ENCODE results near the gene SERPINA4.

The SERPINA4 gene, protein sequence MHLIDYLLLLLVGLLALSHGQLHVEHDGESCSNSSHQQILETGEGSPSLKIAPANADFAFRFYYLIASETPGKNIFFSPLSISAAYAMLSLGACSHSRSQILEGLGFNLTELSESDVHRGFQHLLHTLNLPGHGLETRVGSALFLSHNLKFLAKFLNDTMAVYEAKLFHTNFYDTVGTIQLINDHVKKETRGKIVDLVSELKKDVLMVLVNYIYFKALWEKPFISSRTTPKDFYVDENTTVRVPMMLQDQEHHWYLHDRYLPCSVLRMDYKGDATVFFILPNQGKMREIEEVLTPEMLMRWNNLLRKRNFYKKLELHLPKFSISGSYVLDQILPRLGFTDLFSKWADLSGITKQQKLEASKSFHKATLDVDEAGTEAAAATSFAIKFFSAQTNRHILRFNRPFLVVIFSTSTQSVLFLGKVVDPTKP

DNA sequence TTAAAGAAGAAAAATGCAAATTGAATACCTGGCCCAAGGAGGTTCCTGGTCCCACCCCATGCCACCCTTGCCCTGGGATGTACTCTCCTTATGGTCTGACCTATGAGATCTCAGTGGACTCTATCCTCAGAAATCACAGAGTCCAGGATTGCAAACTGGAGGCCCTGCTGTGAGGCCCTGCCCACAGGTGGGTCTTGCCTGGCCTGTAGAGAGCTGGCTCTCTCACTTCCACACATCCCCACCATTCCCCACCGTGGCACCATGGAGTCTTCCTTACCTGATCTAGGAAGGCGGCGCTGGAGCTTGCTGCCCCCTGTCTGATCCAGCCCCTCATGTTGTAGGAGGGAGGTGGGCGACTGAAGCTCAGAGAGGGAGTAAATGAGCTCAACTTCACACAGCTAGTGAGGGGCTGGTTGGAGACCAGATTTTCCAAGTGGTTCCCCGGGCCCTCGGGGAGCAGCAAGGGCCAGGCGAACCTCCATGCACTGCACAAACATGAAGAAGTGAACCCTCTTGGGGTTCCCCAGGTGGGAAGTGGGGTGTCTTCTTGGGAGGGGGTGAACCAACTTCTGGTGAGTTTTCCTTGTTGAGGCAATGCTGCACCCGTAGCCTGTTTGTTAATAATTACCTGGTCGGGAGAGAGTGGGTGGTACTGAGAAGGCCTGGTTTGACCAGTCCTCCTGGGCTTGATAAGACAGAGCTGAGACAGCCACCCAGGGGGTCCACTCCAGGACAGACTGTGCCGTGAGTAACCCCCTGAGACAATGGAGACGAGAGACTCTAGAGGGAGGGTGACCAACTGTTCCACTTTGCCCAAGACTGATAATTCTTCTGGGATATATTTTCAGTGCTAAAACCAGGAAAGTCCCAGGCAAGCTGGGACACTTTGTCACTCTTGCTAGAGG is at the start of gene SERPINA4:
Gene SERPINA4, plus strand, starts transcription at position 692 of the 905 bp plus-strand sequence. CDS start 2,041 bp downstream, outside the sequence.
- no peaks in the 10 kb centered on the region for H3K36me3 ChIP-seq (ENCODE audit: control insufficient read depth, insufficient read depth, low read length)
- no peaks in the 10 kb centered on the region; the same call in none of the 2 replicates for H3K27me3 ChIP-seq (replicated peaks; ENCODE audit: control insufficient read depth, insufficient read depth, low read length)
- no peak within 1 kb of the TSS for H3K4me3 ChIP-seq (replicated peaks; ENCODE audit: low read depth, low read length)
- DNase-seq (ENCODE audit: extremely low read depth, insufficient read length) = no peak
- TF ChIP-seq, protein P1, sequence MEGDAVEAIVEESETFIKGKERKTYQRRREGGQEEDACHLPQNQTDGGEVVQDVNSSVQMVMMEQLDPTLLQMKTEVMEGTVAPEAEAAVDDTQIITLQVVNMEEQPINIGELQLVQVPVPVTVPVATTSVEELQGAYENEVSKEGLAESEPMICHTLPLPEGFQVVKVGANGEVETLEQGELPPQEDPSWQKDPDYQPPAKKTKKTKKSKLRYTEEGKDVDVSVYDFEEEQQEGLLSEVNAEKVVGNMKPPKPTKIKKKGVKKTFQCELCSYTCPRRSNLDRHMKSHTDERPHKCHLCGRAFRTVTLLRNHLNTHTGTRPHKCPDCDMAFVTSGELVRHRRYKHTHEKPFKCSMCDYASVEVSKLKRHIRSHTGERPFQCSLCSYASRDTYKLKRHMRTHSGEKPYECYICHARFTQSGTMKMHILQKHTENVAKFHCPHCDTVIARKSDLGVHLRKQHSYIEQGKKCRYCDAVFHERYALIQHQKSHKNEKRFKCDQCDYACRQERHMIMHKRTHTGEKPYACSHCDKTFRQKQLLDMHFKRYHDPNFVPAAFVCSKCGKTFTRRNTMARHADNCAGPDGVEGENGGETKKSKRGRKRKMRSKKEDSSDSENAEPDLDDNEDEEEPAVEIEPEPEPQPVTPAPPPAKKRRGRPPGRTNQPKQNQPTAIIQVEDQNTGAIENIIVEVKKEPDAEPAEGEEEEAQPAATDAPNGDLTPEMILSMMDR (IDR thresholded peaks at IDR 0.05; ENCODE audit: insufficient read depth, low read length, poor library complexity, severe bottlenecking) = no peak

DNA sequence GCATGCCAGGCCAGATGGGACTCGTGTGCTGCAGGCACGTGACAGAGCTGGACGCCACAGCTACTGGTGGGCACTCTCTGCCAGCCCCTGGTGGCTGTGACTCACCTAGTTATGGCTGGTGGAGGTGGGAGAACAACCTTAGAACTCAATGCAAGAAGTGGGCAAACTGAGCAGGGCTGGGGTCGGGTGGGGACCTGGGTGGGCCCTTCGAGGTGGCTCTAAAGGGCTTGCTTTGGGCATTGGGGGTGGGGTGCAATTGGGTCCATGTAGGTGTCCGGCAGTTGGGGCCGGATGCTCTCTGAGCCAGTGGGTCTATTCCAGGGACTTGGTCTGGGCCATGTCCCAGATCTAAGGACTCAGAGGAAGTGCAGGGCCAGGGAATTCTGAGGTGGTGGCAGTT is 46.9 kb upstream of the SERPINA4 start:
- DNase-seq (ENCODE audit: extremely low read depth, insufficient read length) = no peak

DNA sequence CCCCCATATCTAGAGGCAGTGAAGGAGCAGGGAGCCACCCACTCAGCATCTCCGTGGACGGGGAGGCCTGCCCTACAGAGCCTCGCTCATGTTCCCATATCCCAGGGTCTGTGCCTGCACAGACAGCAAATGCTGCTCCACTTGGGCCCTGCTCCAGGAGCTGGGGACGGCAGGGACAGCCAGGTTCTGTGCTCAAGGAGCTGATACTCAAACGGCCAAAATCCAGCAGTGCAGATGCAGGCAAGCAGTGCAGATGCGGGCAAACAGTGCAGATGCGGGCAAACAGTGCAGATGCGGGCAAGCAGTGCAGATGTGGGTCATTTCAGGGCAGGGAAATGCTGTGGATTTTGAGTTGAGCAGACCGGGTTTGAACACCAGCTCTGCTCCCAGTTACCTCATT is 45.8 kb upstream of the SERPINA4 start:
- Histone ChIP-seq H3K4me3 (replicated peaks; ENCODE audit: low read depth, low read length) (no peak overlapping the region), H3K27me3 (replicated peaks; ENCODE audit: control insufficient read depth, insufficient read depth, low read length) (no peaks in the 10 kb centered on the region), H3K36me3 (ENCODE audit: control insufficient read depth, insufficient read depth, low read length) (no peaks in the 10 kb centered on the region)
- DNase-seq (ENCODE audit: extremely low read depth, insufficient read length) = no peak
- TF ChIP-seq, protein P1 (IDR thresholded peaks at IDR 0.05; ENCODE audit: insufficient read depth, low read length, poor library complexity, severe bottlenecking) = no peak

More for the DNA sequence above, 46.9 kb upstream of the SERPINA4 start:
- no peaks in the 10 kb centered on the region for H3K36me3 ChIP-seq (ENCODE audit: control insufficient read depth, insufficient read depth, low read length)
- TF ChIP-seq, protein P1 (IDR thresholded peaks at IDR 0.05; ENCODE audit: insufficient read depth, low read length, poor library complexity, severe bottlenecking) = no peak
- no peak overlapping the region for H3K4me3 ChIP-seq (replicated peaks; ENCODE audit: low read depth, low read length)
- no peaks in the 10 kb centered on the region for H3K27me3 ChIP-seq (replicated peaks; ENCODE audit: control insufficient read depth, insufficient read depth, low read length)

DNA sequence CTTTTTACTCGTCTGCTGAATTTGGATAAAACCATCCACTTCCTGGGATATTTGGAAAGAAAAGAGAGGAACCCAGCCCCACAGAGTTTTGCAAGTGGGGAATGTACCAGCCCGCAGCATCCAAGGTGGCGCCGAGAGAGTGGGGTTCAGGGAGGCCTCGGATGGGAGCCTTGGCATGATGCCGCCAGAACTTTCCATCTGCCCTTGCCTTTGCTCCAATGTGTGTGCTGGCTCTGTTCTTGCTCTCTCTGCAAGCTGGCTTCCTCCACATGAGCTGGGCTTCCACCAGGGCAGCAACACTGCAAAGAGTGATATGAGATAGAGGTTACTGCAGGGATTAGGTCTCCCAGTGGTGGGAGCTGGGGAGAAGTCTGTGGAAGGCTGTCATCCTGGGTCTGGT is 45.4 kb upstream of the SERPINA4 start:
- no peak for DNase-seq (ENCODE audit: extremely low read depth, insufficient read length)
- TF ChIP-seq, protein P1 (IDR thresholded peaks at IDR 0.05; ENCODE audit: insufficient read depth, low read length, poor library complexity, severe bottlenecking) = no peak
- no peaks in the 10 kb centered on the region for H3K27me3 ChIP-seq (replicated peaks; ENCODE audit: control insufficient read depth, insufficient read depth, low read length)
- no peaks in the 10 kb centered on the region for H3K36me3 ChIP-seq (ENCODE audit: control insufficient read depth, insufficient read depth, low read length)
- no peak overlapping the region for H3K4me3 ChIP-seq (replicated peaks; ENCODE audit: low read depth, low read length)

DNA sequence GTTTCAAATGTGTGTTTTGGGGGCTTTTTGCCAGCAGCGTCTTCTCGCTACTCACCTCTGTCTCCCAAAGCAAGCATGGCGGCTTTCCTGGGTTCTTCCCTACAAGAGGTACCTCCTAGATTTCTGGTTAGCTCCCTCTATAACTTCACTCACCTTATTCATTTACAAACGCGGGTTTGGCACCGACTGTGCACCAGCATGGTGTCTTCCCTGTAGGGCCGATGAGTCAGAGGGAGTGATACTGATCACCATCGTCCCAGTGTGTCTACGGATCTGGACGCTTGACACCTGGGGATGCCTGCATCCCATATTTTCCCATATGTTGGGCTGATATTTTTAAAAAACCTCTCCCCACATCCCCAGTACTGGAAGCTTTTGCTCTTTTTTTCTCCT is 44.0 kb upstream of the SERPINA4 start:
- TF ChIP-seq, protein P1 (IDR thresholded peaks at IDR 0.05; ENCODE audit: insufficient read depth, low read length, poor library complexity, severe bottlenecking) = no peak
- Histone ChIP-seq H3K27me3 (replicated peaks; ENCODE audit: control insufficient read depth, insufficient read depth, low read length) (no peaks in the 10 kb centered on the region), H3K4me3 (replicated peaks; ENCODE audit: low read depth, low read length) (no peak overlapping the region), H3K36me3 (ENCODE audit: control insufficient read depth, insufficient read depth, low read length) (no peaks in the 10 kb centered on the region)
- no peak for DNase-seq (ENCODE audit: extremely low read depth, insufficient read length)

All from GM06990 (cell line).